HG02642 (cell line): ENCODE measurements around the gene NPLOC4.
"Not testable (repeated sequence)": the region's sequence is repeated elsewhere in the genome, so short reads cannot be mapped to it uniquely, and the experiment has no call there.

Source experiments
- ATAC-seq: cut with Tn5 transposase; IDR thresholded peaks from one replicate; pipeline ENCODE4 v1.9.1; 2021; ENCODE audit warnings: mild to moderate bottlenecking; ENCODE audit not compliant: unreplicated experiment, poor library complexity

Gene NPLOC4

GRCh38 chr17:81636505-81637288 is at the start of gene NPLOC4, which contains the start of gene TSPAN10:
TSS of gene NPLOC4 (minus strand) at chr17:81637112. CDS start at chr17:81636930, 182 bp downstream.
TSS of gene TSPAN10 (plus strand) at chr17:81637196. CDS start at chr17:81642413, 5,217 bp downstream.
- peak; percentile 92 for ATAC-seq

GRCh38 chr17:81686614-81687013 is 49.7 kb upstream of the NPLOC4 start:
- no peak for ATAC-seq

GRCh38 chr17:81685108-81685507 is 48.2 kb upstream of the NPLOC4 start:
- no peak for ATAC-seq

- ATAC-seq, result peak; percentile 0
These were observed 47.6 kb upstream of the NPLOC4 start for GRCh38 chr17:81684442-81684911.

- peak; percentile 93 for ATAC-seq
These were observed 46.9 kb upstream of the NPLOC4 start, which contains the start of the genes ARL16 and HGS for GRCh38 chr17:81683584-81684441. TSS of gene ARL16 (minus strand) at chr17:81683797. CDS start at chr17:81683753, 44 bp downstream. TSS of gene HGS (plus strand) at chr17:81684011. CDS start at chr17:81684067, 56 bp downstream.

- ATAC-seq, result peak; percentile 4
These were observed 46.3 kb upstream of the NPLOC4 start for GRCh38 chr17:81683208-81683583.

- no peak for ATAC-seq
These were observed 45.8 kb upstream of the NPLOC4 start for GRCh38 chr17:81682565-81683207.

- ATAC-seq, result no peak
These were observed 44.8 kb upstream of the NPLOC4 start for GRCh38 chr17:81681672-81682071.

- ATAC-seq, result no peak
These were observed 43.2 kb upstream of the NPLOC4 start for GRCh38 chr17:81680150-81680549.

- no peak for ATAC-seq
These were observed 40.0 kb upstream of the NPLOC4 start for GRCh38 chr17:81676906-81677305.

- ATAC-seq, result not testable (repeated sequence)
These were observed 38.8 kb upstream of the NPLOC4 start for GRCh38 chr17:81675515-81676221.

GRCh38 chr17:81673561-81674258 is 36.8 kb upstream of the NPLOC4 start:
- no peak for ATAC-seq

GRCh38 chr17:81672954-81673353 is 36.0 kb upstream of the NPLOC4 start:
- ATAC-seq, result no peak

GRCh38 chr17:81672504-81672903 is 35.6 kb upstream of the NPLOC4 start:
- ATAC-seq, result no peak

GRCh38 chr17:81667754-81668153 is 30.8 kb upstream of the NPLOC4 start:
- no peak for ATAC-seq

GRCh38 chr17:81666342-81667191 is 29.7 kb upstream of the NPLOC4 start, which contains the start of the genes CCDC137 and OXLD1:
TSS of gene CCDC137 (plus strand) at chr17:81666737. CDS start at chr17:81666767, 30 bp downstream.
TSS of gene OXLD1 (minus strand) at chr17:81666605. CDS start at chr17:81666577, 28 bp downstream.
- ATAC-seq, result peak; percentile 87

GRCh38 chr17:81666092-81666341 is 29.1 kb upstream of the NPLOC4 start:
- no peak for ATAC-seq
